ENCODE results near the gene BTBD9.

BTBD9 gene

GRCh38 chr6:38639498-38640215 lies at the start of gene BTBD9:
TSS of gene BTBD9 (minus strand) at chr6:38639929.
- FAIRE-seq, result no peak

- no peak for FAIRE-seq
These were observed 48.9 kb upstream of the BTBD9 start for GRCh38 chr6:38688579-38689087.

GRCh38 chr6:38687549-38687948 lies 47.8 kb upstream of the BTBD9 start:
- FAIRE-seq, result no peak

GRCh38 chr6:38687043-38687353 lies 47.3 kb upstream of the BTBD9 start:
- no peak for FAIRE-seq

- FAIRE-seq, result no peak
These were observed 46.7 kb upstream of the BTBD9 start for GRCh38 chr6:38686270-38687042.

GRCh38 chr6:38684904-38685303 lies 45.2 kb upstream of the BTBD9 start:
- FAIRE-seq, result no peak

- no peak for FAIRE-seq
These were observed 44.5 kb upstream of the BTBD9 start for GRCh38 chr6:38684237-38684636.

- no peak for FAIRE-seq
These were observed 42.1 kb upstream of the BTBD9 start for GRCh38 chr6:38681850-38682249.

- no peak for FAIRE-seq
These were observed 39.9 kb upstream of the BTBD9 start for GRCh38 chr6:38679668-38680067.

- no peak for FAIRE-seq
These were observed 38.5 kb upstream of the BTBD9 start for GRCh38 chr6:38678178-38678760.

GRCh38 chr6:38676974-38677544 lies 37.3 kb upstream of the BTBD9 start:
- FAIRE-seq, result no peak

GRCh38 chr6:38676236-38676973 lies 36.7 kb upstream of the BTBD9 start:
- no peak for FAIRE-seq

- FAIRE-seq, result no peak
These were observed 33.9 kb upstream of the BTBD9 start for GRCh38 chr6:38673397-38674165.

GRCh38 chr6:38671885-38672467 lies 32.2 kb upstream of the BTBD9 start:
- FAIRE-seq, result peak; percentile 80

GRCh38 chr6:38658418-38659167 lies 18.9 kb upstream of the BTBD9 start:
- no peak for FAIRE-seq

- FAIRE-seq, result no peak
These were observed 17.2 kb upstream of the BTBD9 start for GRCh38 chr6:38656896-38657295.

GRCh38 chr6:38654263-38654662 lies 14.5 kb upstream of the BTBD9 start:
- no peak for FAIRE-seq

GRCh38 chr6:38651121-38651784 lies 11.5 kb upstream of the BTBD9 start:
- no peak for FAIRE-seq

GRCh38 chr6:38650207-38650752 lies 10.6 kb upstream of the BTBD9 start:
- no peak for FAIRE-seq

- no peak for FAIRE-seq
These were observed 10.0 kb upstream of the BTBD9 start for GRCh38 chr6:38649744-38650143.

Data from colon (tissue), 2 donors.